HFFc6 (cell line): ENCODE results near the gene NABP2. TPM values are rescaled to one million over a fixed set of nuclear protein-coding genes. Genes with fewer than 3 reads are reported as not detected.

ENCODE experiments used
- DNase-seq: peaks from one replicate; pipeline ENCODE4 v3.0.0-alpha.2; 2018
- H3K27ac Mint-ChIP-seq: 2 replicates; pipeline ENCODE4 v1.8.0; 2020; ENCODE audit warnings: mild to moderate bottlenecking, mixed read lengths
- H3K27me3 Mint-ChIP-seq: 2 replicates; pipeline ENCODE4 v1.8.0; 2021; ENCODE audit warnings: mild to moderate bottlenecking, moderate library complexity, mixed read lengths; ENCODE audit not compliant: insufficient read depth
- H3K36me3 Mint-ChIP-seq: 2 replicates; pipeline ENCODE4 v1.8.0; 2021; ENCODE audit warnings: low read depth, mixed read lengths
- H3K4me1 Mint-ChIP-seq: 2 replicates; pipeline ENCODE4 v1.8.0; 2020; ENCODE audit warnings: low read depth, mixed read lengths
- H3K4me3 Mint-ChIP-seq: 2 replicates; pipeline ENCODE4 v1.8.0; 2020; ENCODE audit warnings: mild to moderate bottlenecking, moderate library complexity, mixed read lengths
- H3K9me3 Mint-ChIP-seq: 2 replicates; pipeline ENCODE4 v1.8.0; 2020; ENCODE audit warnings: mild to moderate bottlenecking, mixed read lengths
- CTCF ChIP-seq: fragments of 200-600 bp; sonication (generic); IDR thresholded peaks from 2 replicates; pipeline ENCODE4 v1.5.0; 2021; ENCODE audit warnings: antibody characterized with exemption, mild to moderate bottlenecking
- total RNA-seq, 6 experiments: library from RNA; stranded (reverse); fragmentation: NEBNext Ultra II Directional; extraction: Animal tissue kit (Norgen Biotek cat#: 25700); gene quantifications; 2 replicates in 1 of 6; 3 replicates in 5 of 6; pipeline ENCODE4 v1.2.3, GENCODE V29; 2021

NABP2 gene
- total RNA-seq, 6 experiments from 2014 or later, result 46.8 to 53.6 (median 49.4) TPM

DNA sequence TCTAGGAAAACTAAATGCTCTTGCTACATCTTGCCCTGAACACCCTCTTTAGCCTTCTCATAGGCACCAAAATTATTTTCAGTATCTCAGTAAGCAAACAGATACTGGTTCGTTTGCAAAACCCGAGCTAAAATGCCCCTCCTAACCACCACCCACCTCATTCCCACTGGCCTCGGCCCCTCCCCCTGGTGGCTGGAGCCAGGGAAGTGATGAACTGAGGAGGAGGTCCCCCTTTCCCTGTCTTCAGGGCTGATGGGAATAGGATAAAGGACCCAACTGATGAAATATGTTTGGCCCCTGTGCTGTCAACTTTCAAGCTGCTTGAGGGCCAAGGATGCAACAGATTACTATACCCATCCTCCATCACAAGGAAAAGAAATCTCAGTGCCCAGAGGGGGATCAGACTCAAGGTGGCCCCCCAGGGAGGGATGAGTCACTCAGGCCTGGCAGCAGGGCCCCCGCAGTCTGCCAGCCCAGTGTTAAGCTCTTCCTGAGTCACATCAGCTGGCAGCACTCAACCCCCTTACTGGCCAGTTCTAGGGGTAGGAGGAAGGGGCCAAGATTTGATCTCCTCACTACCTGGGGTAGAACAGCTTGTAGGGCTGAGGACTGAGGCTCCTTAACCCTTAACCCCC lies 32.3 kb downstream of the NABP2 start:
- peak; percentile 49 for TF ChIP-seq CTCF
- Mint-ChIP-seq H3K4me3 (peak overlapping the region; percentile 96), H3K9me3 (no peaks in the 10 kb centered on the region), H3K27me3 (no peaks in the 10 kb centered on the region), H3K36me3 (peaks cover 50% of the 10 kb centered on the region), H3K27ac (peak overlapping the region; percentile 62), H3K4me1 (peaks cover 45% of the 10 kb centered on the region)
- DNase-seq, result peak; percentile 15

DNA sequence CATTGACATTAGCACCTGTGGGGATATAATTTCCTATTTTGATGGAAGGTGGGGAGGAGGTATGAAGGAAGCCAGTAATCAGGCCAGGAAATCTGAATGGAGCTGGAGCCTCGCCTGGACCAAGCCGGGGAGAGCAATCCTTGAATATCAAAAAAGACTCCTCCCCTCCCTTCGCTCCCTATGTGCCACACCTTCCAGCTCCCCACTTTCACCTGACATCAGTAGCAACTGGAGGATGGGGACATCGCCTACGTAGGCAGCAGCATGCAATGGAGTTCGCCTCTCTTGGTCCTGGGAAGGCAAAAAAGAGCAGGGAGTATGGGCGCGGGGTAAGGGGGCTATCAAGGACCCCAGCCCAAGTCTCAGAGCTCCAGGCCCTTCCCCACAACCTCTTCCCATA lies 32.9 kb downstream of the NABP2 start:
- H3K27me3 Mint-ChIP-seq, result no peaks in the 10 kb centered on the region
- no peak for TF ChIP-seq CTCF
- H3K36me3 Mint-ChIP-seq, result peaks cover 49% of the 10 kb centered on the region
- peak overlapping the region; percentile 96 for H3K4me3 Mint-ChIP-seq
- H3K9me3 Mint-ChIP-seq, result no peaks in the 10 kb centered on the region
- H3K27ac Mint-ChIP-seq, result peak overlapping the region; percentile 62
- H3K4me1 Mint-ChIP-seq, result peaks cover 51% of the 10 kb centered on the region
- no peak for DNase-seq

- Mint-ChIP-seq H3K27me3 (no peaks in the 10 kb centered on the region), H3K36me3 (peaks cover 45% of the 10 kb centered on the region), H3K27ac (peak overlapping the region; percentile 62), H3K9me3 (no peaks in the 10 kb centered on the region), H3K4me1 (peaks cover 54% of the 10 kb centered on the region), H3K4me3 (peak overlapping the region; percentile 96)
- DNase-seq, result no peak
- peak; percentile 29; the same call in 1 of the 2 replicates for TF ChIP-seq CTCF
Observed at GRCh38 chr12:56257491-56258067, 33.4 kb downstream of the NABP2 start.

DNA sequence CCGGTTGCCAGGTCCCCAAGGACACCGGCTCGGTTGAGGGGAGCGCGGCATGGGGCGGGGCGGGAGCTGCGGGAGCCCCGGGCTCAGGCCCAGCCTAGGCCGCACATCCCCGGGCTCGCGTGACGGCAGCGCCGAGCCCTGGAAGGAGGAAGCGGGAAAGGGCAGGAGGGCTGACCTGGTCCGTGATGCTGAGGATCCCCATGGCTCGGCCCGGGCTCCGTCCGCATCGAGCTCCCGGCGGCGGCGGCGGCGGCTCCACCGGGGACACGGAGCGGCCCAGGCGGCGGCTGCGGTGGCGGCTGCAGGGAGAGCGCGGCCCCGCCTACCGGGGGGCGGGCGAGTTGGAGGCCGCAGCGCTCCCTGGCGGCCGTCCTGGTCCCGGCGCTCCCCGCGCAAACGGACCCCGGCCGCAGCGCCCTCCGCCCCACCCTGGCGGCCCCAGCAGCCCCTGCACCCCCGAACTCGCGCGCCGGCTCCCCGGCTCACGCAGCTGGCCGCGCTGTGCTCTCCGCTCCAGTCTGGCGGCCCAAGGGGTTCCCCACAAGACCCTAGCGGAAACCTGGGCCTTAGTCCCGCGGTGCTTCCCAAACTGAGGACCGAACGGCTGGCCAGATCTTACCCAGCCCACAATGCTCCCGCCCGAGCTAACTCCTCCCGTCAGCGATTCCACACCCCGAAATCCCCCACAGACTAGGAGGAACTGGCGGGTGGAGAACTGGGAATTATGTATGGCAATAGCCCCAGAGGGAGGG lies 34.1 kb downstream of the NABP2 start, which contains the start of gene ANKRD52:
TSS of gene ANKRD52 (minus strand) at position 317 of the 752 bp plus-strand sequence. CDS start at position 202, 115 bp downstream.
- Mint-ChIP-seq H3K4me3 (peak within 1 kb of the TSS; percentile 96), H3K36me3 (peaks cover 40% of the 10 kb centered on the region), H3K4me1 (peaks cover 54% of the 10 kb centered on the region), H3K27me3 (no peaks in the 10 kb centered on the region), H3K27ac (peak within 1 kb of the TSS; percentile 94), H3K9me3 (no peaks in the 10 kb centered on the region)
- TF ChIP-seq CTCF, result peak; percentile 81
- DNase-seq, result peak; percentile 66

- H3K36me3 Mint-ChIP-seq, result peaks cover 35% of the 10 kb centered on the region
- peak overlapping the region; percentile 90 for H3K4me3 Mint-ChIP-seq
- no peak for TF ChIP-seq CTCF
- H3K9me3 Mint-ChIP-seq, result no peaks in the 10 kb centered on the region
- DNase-seq, result no peak
- peak overlapping the region; percentile 94 for H3K27ac Mint-ChIP-seq
- no peaks in the 10 kb centered on the region for H3K27me3 Mint-ChIP-seq
- H3K4me1 Mint-ChIP-seq, result peaks cover 54% of the 10 kb centered on the region
Observed at GRCh38 chr12:56258820-56259183, 34.7 kb downstream of the NABP2 start.
